Activated T-cell treated with anti-CD3 and anti-CD28 coated beads for 24 hours (primary cell): Measurements from ENCODE around the gene ACTRT2.

ENCODE experiments used
- DNase-seq: peaks from one replicate; pipeline ENCODE4 v3.0.0-alpha.2; 2020; ENCODE audit warnings: low read depth

Gene ACTRT2

GRCh38 chr1:3003039-3003940, 18.0 kb upstream of the ACTRT2 start:
- no peak for DNase-seq

- DNase-seq = no peak
Measured at GRCh38 chr1:3003941-3004270, 17.4 kb upstream of the ACTRT2 start.

GRCh38 chr1:3004285-3005205, 16.7 kb upstream of the ACTRT2 start:
- DNase-seq = no peak

GRCh38 chr1:3005771-3006170, 15.5 kb upstream of the ACTRT2 start:
- DNase-seq = no peak

- no peak for DNase-seq
Measured at GRCh38 chr1:3007298-3008147, 13.7 kb upstream of the ACTRT2 start.

- no peak for DNase-seq
Measured at GRCh38 chr1:3009021-3009420, 12.2 kb upstream of the ACTRT2 start.

- DNase-seq = no peak
Measured at GRCh38 chr1:3009556-3009955, 11.7 kb upstream of the ACTRT2 start.

- no peak for DNase-seq
Measured at GRCh38 chr1:3011127-3011526, 10.1 kb upstream of the ACTRT2 start.

- no peak for DNase-seq
Measured at GRCh38 chr1:3011631-3012455, 9.4 kb upstream of the ACTRT2 start.

- peak; percentile 29 for DNase-seq
Measured at GRCh38 chr1:3012456-3013291, 8.6 kb upstream of the ACTRT2 start.

GRCh38 chr1:3013371-3014049, 7.8 kb upstream of the ACTRT2 start:
- no peak for DNase-seq

GRCh38 chr1:3014050-3014440, 7.2 kb upstream of the ACTRT2 start:
- DNase-seq = no peak

GRCh38 chr1:3014443-3015268, 6.6 kb upstream of the ACTRT2 start:
- no peak for DNase-seq

- no peak for DNase-seq
Measured at GRCh38 chr1:3015269-3015635, 6.0 kb upstream of the ACTRT2 start.

- no peak for DNase-seq
Measured at GRCh38 chr1:3015744-3016143, 5.5 kb upstream of the ACTRT2 start.

- no peak for DNase-seq
Measured at GRCh38 chr1:3016641-3017439, 4.4 kb upstream of the ACTRT2 start.

GRCh38 chr1:3017440-3018050, 3.7 kb upstream of the ACTRT2 start:
- no peak for DNase-seq

- no peak for DNase-seq
Measured at GRCh38 chr1:3018051-3018471, 3.2 kb upstream of the ACTRT2 start.
